ENCODE data around the gene SSNA1.

The SSNA1 gene

DNA sequence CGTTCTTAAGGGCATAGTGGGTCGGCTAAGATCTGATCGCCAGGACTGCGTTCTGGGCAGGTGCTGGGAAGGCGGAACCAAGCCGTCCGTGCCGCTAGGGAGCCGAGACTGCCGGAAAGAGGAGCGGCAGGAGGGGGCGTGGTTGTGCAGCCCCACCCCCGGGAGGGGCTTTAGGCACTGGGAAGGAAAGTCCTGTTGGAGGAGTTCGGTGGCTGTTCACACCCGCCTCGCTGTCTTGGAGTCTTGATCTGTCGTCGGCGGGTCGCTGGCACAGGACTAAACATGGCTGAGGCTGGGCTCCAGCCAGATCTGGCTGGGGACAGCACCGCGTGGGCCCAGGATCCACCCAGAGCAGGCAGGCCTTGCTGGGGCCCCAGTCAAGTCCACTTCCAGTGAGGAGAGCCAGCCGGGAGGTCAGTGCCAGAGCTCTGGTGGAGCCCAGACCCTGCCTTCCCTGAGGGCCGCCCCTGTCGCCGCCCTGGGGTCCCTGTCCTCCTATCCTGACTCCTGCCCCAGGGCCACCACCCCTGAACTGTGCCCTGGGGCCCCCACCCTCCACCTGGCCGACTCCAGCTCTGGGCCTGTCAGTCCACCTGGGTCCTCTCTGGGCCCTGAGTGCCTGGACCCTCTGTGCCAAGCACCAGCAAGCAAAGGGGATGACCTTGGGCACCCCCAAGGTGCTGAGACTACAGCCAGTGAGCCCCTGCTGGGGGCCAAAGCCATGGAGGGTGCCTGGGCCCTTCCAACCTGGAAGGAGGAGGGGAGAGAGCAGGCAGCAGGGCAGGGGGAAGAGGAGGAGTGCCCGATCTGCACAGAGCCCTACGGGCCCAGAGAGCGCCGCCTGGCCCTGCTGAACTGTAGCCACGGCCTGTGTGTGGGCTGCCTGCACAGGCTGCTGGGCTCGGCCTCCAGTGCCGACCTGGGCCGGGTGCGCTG lies 29.1 kb downstream of the SSNA1 start:
- TF ChIP-seq CTCF (IDR thresholded peaks at IDR 0.05; ENCODE audit: low read depth, low read length), result no peak
- H3K4me3 ChIP-seq (replicated peaks in 1 of 2; ENCODE audit: low read depth in 2 of 2, low read length in 2 of 2), result peak overlapping the region in 1 of 2 donors; percentile 19
- peak in 1 of 2 donors; percentile 28 for DNase-seq (ENCODE audit: low read depth in 2 of 2)

GRCh38 chr9:137218212-137218753 lies 29.8 kb downstream of the SSNA1 start:
- no peak for DNase-seq (ENCODE audit: low read depth in 2 of 2)
- H3K4me3 ChIP-seq (replicated peaks in 1 of 2; ENCODE audit: low read depth in 2 of 2, low read length in 2 of 2), result no peak overlapping the region
- TF ChIP-seq CTCF (IDR thresholded peaks at IDR 0.05; ENCODE audit: low read depth, low read length), result no peak

GRCh38 chr9:137218754-137219271 lies 30.3 kb downstream of the SSNA1 start:
- no peak overlapping the region for H3K4me3 ChIP-seq (replicated peaks in 1 of 2; ENCODE audit: low read depth in 2 of 2, low read length in 2 of 2)
- peak; percentile 52 to 65 for DNase-seq (ENCODE audit: low read depth in 2 of 2)

GRCh38 chr9:137219757-137220316 lies 31.4 kb downstream of the SSNA1 start:
- no peak for DNase-seq (ENCODE audit: low read depth in 2 of 2)
- no peak overlapping the region for H3K4me3 ChIP-seq (replicated peaks in 1 of 2; ENCODE audit: low read depth in 2 of 2, low read length in 2 of 2)
- no peak for TF ChIP-seq CTCF (IDR thresholded peaks at IDR 0.05; ENCODE audit: low read depth, low read length)

More at GRCh38 chr9:137218754-137219271, 30.3 kb downstream of the SSNA1 start:
- TF ChIP-seq CTCF (IDR thresholded peaks at IDR 0.05; ENCODE audit: low read depth, low read length), result no peak

GRCh38 chr9:137220317-137221094 lies 32.0 kb downstream of the SSNA1 start:
- DNase-seq (ENCODE audit: low read depth in 2 of 2), result no peak
- H3K4me3 ChIP-seq (replicated peaks in 1 of 2; ENCODE audit: low read depth in 2 of 2, low read length in 2 of 2), result no peak overlapping the region

More at GRCh38 chr9:137220317-137221094, 32.0 kb downstream of the SSNA1 start:
- no peak for TF ChIP-seq CTCF (IDR thresholded peaks at IDR 0.05; ENCODE audit: low read depth, low read length)

Measured in cardiac fibroblast (primary cell).